Parathyroid adenoma (tissue), 2 donors: ENCODE results near the gene CFAP100.

Experiments used
- H2AFZ ChIP-seq: fragments of 300-600 bp; sonication (generic); one replicate; pipeline ENCODE4 v1.7.0; 2017; ENCODE audit warnings: antibody characterized with exemption, mild to moderate bottlenecking
- H3K27ac ChIP-seq: fragments of 300-600 bp; sonication (generic); one replicate; pipeline ENCODE4 v1.7.0; 2017
- H3K27me3 ChIP-seq: fragments of 300-600 bp; sonication (generic); one replicate; pipeline ENCODE4 v1.7.0; 2017; ENCODE audit warnings: low read length; ENCODE audit not compliant: control insufficient read depth, insufficient read depth
- H3K36me3 ChIP-seq: fragments of 300-600 bp; sonication (generic); one replicate; pipeline ENCODE4 v1.7.0; 2017; ENCODE audit warnings: low read length; ENCODE audit not compliant: control insufficient read depth, insufficient read depth
- H3K4me1 ChIP-seq: fragments of 300-600 bp; sonication (generic); one replicate; pipeline ENCODE4 v1.7.0; 2017; ENCODE audit warnings: control low read depth
- H3K4me2 ChIP-seq: fragments of 300-600 bp; sonication (generic); one replicate; pipeline ENCODE4 v1.7.0; 2017; ENCODE audit warnings: low read length
- H3K4me3 ChIP-seq: fragments of 300-600 bp; sonication (generic); one replicate; pipeline ENCODE4 v1.7.0; 2017; ENCODE audit warnings: low read depth, low read length
- H3K79me2 ChIP-seq: fragments of 300-600 bp; sonication (generic); one replicate; pipeline ENCODE4 v1.7.0; 2017; ENCODE audit warnings: control low read depth
- H3K9ac ChIP-seq: fragments of 300-600 bp; sonication (generic); one replicate; pipeline ENCODE4 v1.7.0; 2017; ENCODE audit warnings: mild to moderate bottlenecking
- H3K9me3 ChIP-seq: fragments of 300-600 bp; sonication (generic); one replicate; pipeline ENCODE4 v1.7.0; 2017; ENCODE audit warnings: low read length; ENCODE audit not compliant: control insufficient read depth
- CTCF ChIP-seq: fragments of 300-600 bp; sonication (generic); IDR thresholded peaks from one replicate; pipeline ENCODE4 v1.7.0; 2017; ENCODE audit warnings: antibody characterized with exemption, mild to moderate bottlenecking
- donor health status: primary hyperparathyroidism.

Gene CFAP100

DNA sequence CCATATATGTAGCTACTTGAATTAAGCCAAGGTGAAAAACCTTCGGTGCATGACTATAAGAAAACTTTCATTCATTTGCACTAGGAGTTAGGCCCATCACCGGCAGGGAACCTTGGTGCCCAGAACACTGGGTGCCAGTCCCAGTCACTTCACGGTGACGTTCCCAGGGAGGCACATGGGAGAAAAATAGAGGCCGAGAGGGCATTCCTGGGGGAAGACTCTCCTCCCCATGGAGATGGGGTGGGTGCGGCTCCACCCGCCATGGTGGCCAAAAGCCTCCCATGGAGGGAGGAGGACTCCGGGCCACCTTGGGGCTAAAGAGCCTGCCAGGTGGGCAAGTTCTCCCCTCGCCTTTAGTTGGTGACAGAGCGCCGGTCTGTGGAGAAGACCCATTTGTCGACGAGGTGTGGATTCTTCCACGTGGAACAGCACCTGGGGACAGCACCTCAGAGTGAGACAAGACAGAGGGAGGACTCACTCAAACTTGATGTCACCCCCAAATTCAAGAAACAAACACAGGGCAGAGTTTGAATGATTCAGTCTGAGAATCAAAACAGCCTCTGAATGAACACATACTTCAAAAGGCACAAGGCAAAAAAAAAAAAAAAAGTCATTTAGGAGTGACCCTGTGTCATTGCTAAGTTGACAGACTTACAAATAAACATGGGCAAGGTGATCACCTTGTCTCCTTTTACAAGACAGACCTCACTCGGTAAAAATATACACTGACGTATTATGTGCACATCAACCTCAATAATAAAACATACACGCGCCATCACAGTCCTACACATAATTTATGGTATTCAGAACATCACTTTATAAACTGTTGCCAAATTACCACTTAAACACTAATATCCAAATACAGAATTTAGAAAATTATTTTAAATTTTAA, 42.4 kb downstream of the CFAP100 start:
- Histone ChIP-seq H3K36me3 (no peaks in the 10 kb centered on the region), H3K27ac (no peak overlapping the region), H3K79me2 (no peaks in the 10 kb centered on the region), H3K4me2 (no peak overlapping the region), H2AFZ (no peak overlapping the region), H3K9me3 (no peaks in the 10 kb centered on the region), H3K27me3 (no peaks in the 10 kb centered on the region), H3K9ac (no peak overlapping the region), H3K4me3 (no peak overlapping the region), H3K4me1 (no peaks in the 10 kb centered on the region)
- no peak for TF ChIP-seq CTCF

- H3K27ac ChIP-seq = no peak overlapping the region
- no peaks in the 10 kb centered on the region for H3K9me3 ChIP-seq
- no peaks in the 10 kb centered on the region for H3K36me3 ChIP-seq
- H3K4me3 ChIP-seq = no peak overlapping the region
- H2AFZ ChIP-seq = no peak overlapping the region
- no peak for TF ChIP-seq CTCF
- no peaks in the 10 kb centered on the region for H3K27me3 ChIP-seq
- H3K9ac ChIP-seq = no peak overlapping the region
- no peaks in the 10 kb centered on the region for H3K4me1 ChIP-seq
- H3K79me2 ChIP-seq = no peaks in the 10 kb centered on the region
- no peak overlapping the region for H3K4me2 ChIP-seq
Measured at GRCh38 chr3:126438186-126438585, 43.5 kb downstream of the CFAP100 start.

DNA sequence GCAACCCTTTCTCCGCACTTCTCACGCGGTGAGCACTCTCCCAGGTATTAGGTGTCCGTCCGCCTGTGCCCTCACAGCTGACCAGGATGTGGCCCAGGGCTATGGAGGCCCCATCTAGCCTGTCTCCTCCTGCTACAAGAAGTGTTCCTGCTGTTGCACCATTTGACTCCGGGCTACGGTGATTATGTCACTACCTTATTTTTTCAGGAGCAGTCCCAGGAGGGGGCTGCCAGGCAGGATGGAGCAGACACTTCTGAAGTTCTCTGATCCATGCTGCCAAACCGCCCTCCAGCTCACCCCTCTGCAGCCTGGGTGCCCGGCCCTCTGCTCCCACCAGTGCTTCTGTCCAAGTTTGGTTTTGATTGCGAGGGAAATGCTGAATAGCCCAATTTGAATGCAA, 44.0 kb downstream of the CFAP100 start:
- no peak for TF ChIP-seq CTCF
- H3K36me3 ChIP-seq = no peaks in the 10 kb centered on the region
- H3K79me2 ChIP-seq = no peaks in the 10 kb centered on the region

DNA sequence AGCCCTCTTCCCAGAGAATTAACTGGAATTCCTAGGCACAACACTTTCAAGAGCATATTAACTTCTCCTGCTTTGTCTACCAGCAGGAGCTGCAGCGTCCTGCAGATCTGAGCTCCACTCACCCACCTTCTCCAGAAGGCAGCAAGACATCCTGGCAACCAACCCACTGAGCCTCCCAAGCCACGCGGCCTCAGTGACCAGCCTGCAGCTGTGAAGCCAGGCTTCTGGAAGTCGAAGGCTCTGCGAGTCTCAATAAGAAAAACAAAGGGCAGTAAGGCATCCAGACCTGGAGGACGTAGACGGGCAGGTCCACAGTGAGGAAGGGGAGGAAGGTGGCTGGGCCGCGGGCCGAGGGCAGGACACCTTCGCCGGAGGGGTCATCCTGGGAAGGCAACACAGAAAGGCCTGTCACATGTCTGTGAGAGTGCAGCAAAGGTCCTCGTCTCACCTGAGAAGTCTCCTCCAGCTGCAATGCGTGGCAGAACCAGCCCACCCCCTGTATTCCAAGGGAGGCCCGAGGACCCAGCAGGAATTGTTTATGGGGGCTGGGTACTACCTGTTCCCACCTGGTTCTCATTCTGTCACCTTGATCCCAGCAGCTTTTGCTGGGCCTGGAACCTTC, 44.7 kb downstream of the CFAP100 start:
- no peak overlapping the region for H3K4me3 ChIP-seq
- H3K27ac ChIP-seq = no peak overlapping the region
- H3K79me2 ChIP-seq = no peaks in the 10 kb centered on the region
- no peak overlapping the region for H2AFZ ChIP-seq
- no peaks in the 10 kb centered on the region for H3K9me3 ChIP-seq
- no peak overlapping the region for H3K4me2 ChIP-seq
- no peaks in the 10 kb centered on the region for H3K36me3 ChIP-seq
- H3K27me3 ChIP-seq = no peaks in the 10 kb centered on the region
- H3K4me1 ChIP-seq = no peaks in the 10 kb centered on the region
- TF ChIP-seq CTCF = no peak
- H3K9ac ChIP-seq = no peak overlapping the region

More for the DNA sequence above, 44.0 kb downstream of the CFAP100 start:
- Histone ChIP-seq H3K27me3 (no peaks in the 10 kb centered on the region), H2AFZ (no peak overlapping the region), H3K27ac (no peak overlapping the region), H3K4me3 (no peak overlapping the region), H3K4me2 (no peak overlapping the region), H3K9me3 (no peaks in the 10 kb centered on the region), H3K9ac (no peak overlapping the region), H3K4me1 (no peaks in the 10 kb centered on the region)
